ENCODE measurements around the gene ACSBG1. TPM values are rescaled to one million over a fixed set of nuclear protein-coding genes. Genes with fewer than 3 reads are reported as not detected.

Gene ACSBG1
- total and polyA plus RNA-seq, 2 experiments from 2014 or later, result 0.04 TPM; not detected in 1

GRCh38 chr15:78177447-78177873, 56.9 kb downstream of the ACSBG1 start:
- Histone ChIP-seq H3K4me2 (ENCODE audit: unreplicated experiment) (no peak overlapping the region), H3K9me3 (ENCODE audit: low read depth) (no peaks in the 10 kb centered on the region), H2AFZ (no peak overlapping the region), H3K9ac (no peak overlapping the region), H3F3A (ENCODE audit: insufficient read depth) (no peaks in the 10 kb centered on the region), H3K27ac (no peak overlapping the region), H3K4me3 (no peak overlapping the region), H3K4me1 (ENCODE audit: insufficient read depth) (no peaks in the 10 kb centered on the region), H4K20me1 (ENCODE audit: insufficient read depth) (no peaks in the 10 kb centered on the region), H3K79me2 (ENCODE audit: insufficient read depth) (no peaks in the 10 kb centered on the region), H3K27me3 (replicated peaks; ENCODE audit: insufficient read depth) (no peaks in the 10 kb centered on the region), H3K9me2 (ENCODE audit: insufficient read depth) (no peaks in the 10 kb centered on the region), H3K36me3 (ENCODE audit: low read depth) (no peaks in the 10 kb centered on the region)
- DNase-seq, result peak; percentile 51
- no peak for TF ChIP-seq EZH2 (IDR thresholded peaks at IDR 0.05; ENCODE audit: insufficient read depth, poor library complexity, severe bottlenecking)
- TF ChIP-seq EZH2phosphoT487 (IDR thresholded peaks at IDR 0.05; ENCODE audit: insufficient read depth, low read depth), result no peak
- in situ Hi-C loops (cut with MboI), result no loop called here
- WGBS, 2 experiments (ENCODE audit: low coverage in 1 of 2, low lambda C conversion rate in 2 of 2, missing lambda C conversion rate in 2 of 2), result 18 to 19% methylated on average over 12 of the region's 12 CpGs

GRCh38 chr15:78175330-78175729, 59.0 kb downstream of the ACSBG1 start:
- no peak overlapping the region for H3K4me2 ChIP-seq (ENCODE audit: unreplicated experiment)
- H4K20me1 ChIP-seq (ENCODE audit: insufficient read depth), result no peaks in the 10 kb centered on the region
- in situ Hi-C loops (cut with MboI), result no loop called here
- H3K27me3 ChIP-seq (replicated peaks; ENCODE audit: insufficient read depth), result no peaks in the 10 kb centered on the region
- no peak overlapping the region for H3K27ac ChIP-seq
- H2AFZ ChIP-seq, result no peak overlapping the region
- peaks cover 6% of the 10 kb centered on the region; the same call in 1 of the 2 replicates for H3K36me3 ChIP-seq (ENCODE audit: low read depth)
- no peak overlapping the region for H3K9ac ChIP-seq
- no peaks in the 10 kb centered on the region for H3F3A ChIP-seq (ENCODE audit: insufficient read depth)
- TF ChIP-seq EZH2 (IDR thresholded peaks at IDR 0.05; ENCODE audit: insufficient read depth, poor library complexity, severe bottlenecking) (no peak), EZH2phosphoT487 (IDR thresholded peaks at IDR 0.05; ENCODE audit: insufficient read depth, low read depth) (no peak)
- H3K9me3 ChIP-seq (ENCODE audit: low read depth), result no peaks in the 10 kb centered on the region
- 13 to 17% methylated on average over 2 of the region's 2 CpGs for WGBS, 2 experiments (ENCODE audit: low coverage in 1 of 2, low lambda C conversion rate in 2 of 2, missing lambda C conversion rate in 2 of 2)
- H3K79me2 ChIP-seq (ENCODE audit: insufficient read depth), result no peaks in the 10 kb centered on the region
- DNase-seq, result no peak
- no peak overlapping the region for H3K4me3 ChIP-seq
- no peaks in the 10 kb centered on the region for H3K9me2 ChIP-seq (ENCODE audit: insufficient read depth)
- H3K4me1 ChIP-seq (ENCODE audit: insufficient read depth), result no peaks in the 10 kb centered on the region

GRCh38 chr15:78174401-78174800, 60.0 kb downstream of the ACSBG1 start:
- H3K27me3 ChIP-seq (replicated peaks; ENCODE audit: insufficient read depth), result no peaks in the 10 kb centered on the region
- TF ChIP-seq EZH2 (IDR thresholded peaks at IDR 0.05; ENCODE audit: insufficient read depth, poor library complexity, severe bottlenecking) (no peak), EZH2phosphoT487 (IDR thresholded peaks at IDR 0.05; ENCODE audit: insufficient read depth, low read depth) (no peak)
- in situ Hi-C loops (cut with MboI), result no loop called here
- H3K36me3 ChIP-seq (ENCODE audit: low read depth), result peaks cover 10% of the 10 kb centered on the region; the same call in 1 of the 2 replicates
- no peaks in the 10 kb centered on the region for H3K9me2 ChIP-seq (ENCODE audit: insufficient read depth)
- H3K4me3 ChIP-seq, result no peak overlapping the region
- WGBS, 2 experiments (ENCODE audit: low coverage in 1 of 2, low lambda C conversion rate in 2 of 2, missing lambda C conversion rate in 2 of 2), result 51 to 56% methylated on average over 9 of the region's 9 CpGs
- H3K4me2 ChIP-seq (ENCODE audit: unreplicated experiment), result no peak overlapping the region
- H3K9ac ChIP-seq, result no peak overlapping the region
- H4K20me1 ChIP-seq (ENCODE audit: insufficient read depth), result no peaks in the 10 kb centered on the region
- no peak overlapping the region for H3K27ac ChIP-seq
- H3K79me2 ChIP-seq (ENCODE audit: insufficient read depth), result no peaks in the 10 kb centered on the region
- no peaks in the 10 kb centered on the region for H3F3A ChIP-seq (ENCODE audit: insufficient read depth)
- H3K9me3 ChIP-seq (ENCODE audit: low read depth), result no peaks in the 10 kb centered on the region
- no peak overlapping the region for H2AFZ ChIP-seq
- H3K4me1 ChIP-seq (ENCODE audit: insufficient read depth), result no peaks in the 10 kb centered on the region
- no peak for DNase-seq

- peaks cover 23% of the 10 kb centered on the region for H3K36me3 ChIP-seq (ENCODE audit: low read depth)
- no peaks in the 10 kb centered on the region for H3K79me2 ChIP-seq (ENCODE audit: insufficient read depth)
- no peak overlapping the region for H3K27ac ChIP-seq
- in situ Hi-C loops (cut with MboI), result no loop called here
- DNase-seq, result no peak
- no peak overlapping the region for H3K4me2 ChIP-seq (ENCODE audit: unreplicated experiment)
- no peak overlapping the region for H3K9ac ChIP-seq
- H3K27me3 ChIP-seq (replicated peaks; ENCODE audit: insufficient read depth), result no peaks in the 10 kb centered on the region
- H3K4me3 ChIP-seq, result no peak overlapping the region
- H4K20me1 ChIP-seq (ENCODE audit: insufficient read depth), result no peaks in the 10 kb centered on the region
- H2AFZ ChIP-seq, result no peak overlapping the region
- TF ChIP-seq EZH2phosphoT487 (IDR thresholded peaks at IDR 0.05; ENCODE audit: insufficient read depth, low read depth) (no peak), EZH2 (IDR thresholded peaks at IDR 0.05; ENCODE audit: insufficient read depth, poor library complexity, severe bottlenecking) (no peak)
- H3K9me2 ChIP-seq (ENCODE audit: insufficient read depth), result no peaks in the 10 kb centered on the region
- WGBS, 2 experiments (ENCODE audit: low coverage in 1 of 2, low lambda C conversion rate in 2 of 2, missing lambda C conversion rate in 2 of 2), result 90 to 93% methylated on average over 9 of the region's 9 CpGs
- H3K4me1 ChIP-seq (ENCODE audit: insufficient read depth), result no peaks in the 10 kb centered on the region
- H3K9me3 ChIP-seq (ENCODE audit: low read depth), result no peaks in the 10 kb centered on the region
- H3F3A ChIP-seq (ENCODE audit: insufficient read depth), result no peaks in the 10 kb centered on the region
Measured at GRCh38 chr15:78171864-78172472, 62.4 kb downstream of the ACSBG1 start.

Data from GM23248 (cell line).